Measurements from ENCODE around the gene TPRX2. TPM values are rescaled to one million over a fixed set of nuclear protein-coding genes. Genes with fewer than 3 reads are reported as not detected.
"Not testable (repeated sequence)": the region's sequence is repeated elsewhere in the genome, so short reads cannot be mapped to it uniquely, and the experiment has no call there.

Gene TPRX2
- total and polyA plus RNA-seq, 5 experiments from 2014 or later = not detected

DNA sequence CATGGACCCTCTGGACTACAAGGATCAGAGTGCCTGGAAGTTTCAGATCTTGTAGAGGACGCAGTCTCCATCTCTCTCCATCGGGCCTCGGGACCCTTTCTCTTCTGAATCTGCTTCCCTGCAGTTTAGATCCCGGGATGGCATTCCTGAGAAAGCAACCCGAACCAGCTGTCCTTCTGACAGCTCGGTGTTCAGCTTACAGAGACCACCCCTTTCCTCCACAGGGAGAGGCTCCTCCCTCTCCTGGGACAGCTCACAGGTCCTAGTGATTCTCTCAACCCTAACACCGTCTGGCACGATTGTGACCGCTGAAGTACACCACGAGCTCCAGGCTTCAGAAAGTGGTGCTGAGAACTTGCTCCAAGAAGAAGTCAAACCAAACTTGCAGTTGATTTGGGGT, 19.1 kb upstream of the TPRX2 start:
- Mint-ChIP-seq H3K9me3 (no peaks in the 10 kb centered on the region), H3K27me3 (peaks cover 4 to 34% (median 22%) of the 10 kb centered on the region in 5 donors), H3K36me3 (no peaks in the 10 kb centered on the region), H3K27ac (no peak overlapping the region), H3K4me3 (no peak overlapping the region), H3K4me1 (peaks cover 0 to 3% (median 0%) of the 10 kb centered on the region in 4 donors)
- POLR2A ChIA-PET = no interaction called here
- no peak for DNase-seq
- ATAC-seq = no peak

DNA sequence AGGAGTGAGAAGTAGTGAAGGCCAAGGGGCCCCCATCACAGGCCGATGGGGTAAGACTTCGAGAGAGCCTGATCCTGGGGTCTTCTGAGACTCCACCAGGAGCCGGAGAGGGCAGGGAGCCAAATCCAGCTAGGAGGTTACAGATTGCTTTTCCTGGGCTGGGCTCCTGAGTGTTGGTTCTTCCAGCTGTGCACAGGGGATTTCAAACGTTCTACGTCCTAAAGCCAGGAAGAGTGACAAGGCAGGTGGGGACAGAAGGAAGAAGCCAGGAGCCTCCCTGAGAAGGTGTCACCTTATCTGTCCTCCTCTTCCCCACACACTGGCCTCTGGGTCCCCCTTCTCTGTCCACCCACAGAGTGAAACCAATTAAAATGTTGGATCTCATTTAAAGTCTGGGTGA, 16.1 kb upstream of the TPRX2 start:
- peaks cover 0 to 4% (median 0%) of the 10 kb centered on the region in 4 donors for H3K4me1 Mint-ChIP-seq
- POLR2A ChIA-PET = no interaction called here
- H3K4me3 Mint-ChIP-seq = no peak overlapping the region
- peaks cover 0 to 2% (median 0%) of the 10 kb centered on the region in 9 donors for H3K9me3 Mint-ChIP-seq
- H3K27me3 Mint-ChIP-seq = peaks cover 11 to 57% (median 30%) of the 10 kb centered on the region in 5 donors
- no peak overlapping the region for H3K27ac Mint-ChIP-seq
- no peak for DNase-seq
- H3K36me3 Mint-ChIP-seq = no peaks in the 10 kb centered on the region
- ATAC-seq = no peak

GRCh38 chr19:47848425-47848822, 10.6 kb upstream of the TPRX2 start:
- Mint-ChIP-seq H3K36me3 (peaks cover 0 to 4% (median 0%) of the 10 kb centered on the region in 3 donors), H3K4me3 (peak overlapping the region in 1 of 10 donors; percentile 54), H3K27me3 (peaks cover 27 to 75% (median 48%) of the 10 kb centered on the region in 5 donors), H3K9me3 (peaks cover 0 to 2% (median 0%) of the 10 kb centered on the region in 9 donors), H3K27ac (no peak overlapping the region), H3K4me1 (peaks cover 3 to 16% (median 13%) of the 10 kb centered on the region in 4 donors)
- POLR2A ChIA-PET = interaction anchor here (0.6 kb wide), 1 partner anchor 979 kb away, joined by 4 read pairs; no protein-coding TSS in a partner anchor
- DNase-seq (no peak), ATAC-seq (no peak)

DNA sequence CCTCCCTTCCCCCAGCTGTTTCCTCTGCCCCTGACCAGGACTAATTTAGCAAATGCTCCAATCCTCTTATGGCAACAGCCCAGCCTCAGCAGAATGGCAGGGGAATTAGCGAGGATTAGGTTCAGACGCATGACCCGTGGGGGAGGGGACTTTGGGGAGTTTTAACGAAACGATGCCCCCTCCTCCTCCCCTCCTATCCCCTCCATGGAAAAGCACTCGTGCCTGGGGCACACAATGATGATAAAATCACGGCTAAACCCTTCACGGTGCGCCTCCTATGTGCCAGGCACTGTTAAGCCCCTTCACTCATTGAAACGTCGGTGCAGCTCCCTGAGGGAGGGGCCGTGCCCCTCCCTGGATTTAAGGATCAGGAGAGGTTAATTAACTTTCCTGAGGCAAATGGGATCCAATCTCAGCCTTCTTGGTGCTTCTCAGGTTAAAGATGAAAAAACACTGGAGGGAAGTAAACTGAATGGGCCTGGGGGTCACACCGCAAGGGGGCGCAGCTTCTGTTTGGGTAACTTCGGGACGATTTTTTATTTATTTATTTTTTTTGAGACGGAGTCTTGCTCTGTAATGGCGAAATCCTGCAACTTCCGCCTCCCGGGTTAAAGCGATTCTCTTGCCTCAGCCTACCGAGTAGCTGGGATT, 10.1 kb upstream of the TPRX2 start:
- no peak for ATAC-seq
- Mint-ChIP-seq H3K4me3 (peak overlapping the region in 5 of 10 donors; percentile 13 to 54 (median 22)), H3K27me3 (peaks cover 26 to 76% (median 51%) of the 10 kb centered on the region in 5 donors), H3K36me3 (peaks cover 0 to 4% (median 0%) of the 10 kb centered on the region in 3 donors), H3K27ac (peak overlapping the region in 1 of 10 donors; percentile 77), H3K4me1 (peaks cover 3 to 20% (median 17%) of the 10 kb centered on the region in 4 donors), H3K9me3 (peaks cover 0 to 2% (median 0%) of the 10 kb centered on the region in 9 donors)
- peak in 5 of 10 donors; percentile 14 to 37 (median 16) for DNase-seq
- POLR2A ChIA-PET = interaction anchor here (0.5 to 0.6 kb wide), 2 partner anchors 980 to 1501 kb away, joined by 4 to 5 read pairs; no protein-coding TSS in a partner anchor

DNA sequence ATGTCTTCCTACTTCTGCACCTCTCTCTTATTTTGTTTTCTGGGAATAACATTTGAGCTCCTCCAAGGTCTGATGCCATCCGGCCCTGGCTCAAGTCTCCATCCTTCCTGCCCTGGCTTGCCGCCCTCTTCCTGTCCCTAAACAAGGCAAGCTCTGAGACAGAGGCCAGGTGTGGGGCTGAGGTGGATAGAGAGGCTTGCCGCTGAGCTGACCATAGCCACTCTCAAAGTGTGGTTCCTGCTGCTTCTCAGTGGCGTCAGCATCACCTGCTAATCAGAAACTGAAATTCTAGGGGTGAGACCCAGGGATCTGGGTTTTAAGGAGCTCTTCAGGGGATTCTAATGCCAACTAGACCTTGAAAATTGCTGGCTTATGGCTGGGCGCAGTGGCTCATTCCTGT, 6.0 kb upstream of the TPRX2 start:
- Mint-ChIP-seq H3K27me3 (peaks cover 19 to 48% (median 40%) of the 10 kb centered on the region in 5 donors), H3K4me3 (no peak overlapping the region), H3K27ac (peak overlapping the region in 2 of 10 donors; percentile 40 to 86), H3K9me3 (peaks cover 0 to 2% (median 0%) of the 10 kb centered on the region in 9 donors), H3K36me3 (peaks cover 0 to 4% (median 0%) of the 10 kb centered on the region in 3 donors), H3K4me1 (peaks cover 10 to 39% (median 20%) of the 10 kb centered on the region in 4 donors)
- DNase-seq = no peak
- POLR2A ChIA-PET = no interaction called here
- no peak for ATAC-seq

GRCh38 chr19:47854459-47854858, 4.6 kb upstream of the TPRX2 start:
- POLR2A ChIA-PET = no interaction called here
- Mint-ChIP-seq H3K4me3 (peak overlapping the region in 2 of 10 donors; percentile 25 to 43), H3K27ac (no peak overlapping the region), H3K4me1 (peaks cover 7 to 28% (median 14%) of the 10 kb centered on the region in 4 donors), H3K27me3 (peaks cover 14 to 42% (median 33%) of the 10 kb centered on the region in 5 donors), H3K9me3 (peaks cover 0 to 2% (median 0%) of the 10 kb centered on the region in 9 donors), H3K36me3 (no peaks in the 10 kb centered on the region)
- ATAC-seq (peak in 1 of 2 donors; percentile 33), DNase-seq (peak in 2 of 10 donors; percentile 3 to 4)

DNA sequence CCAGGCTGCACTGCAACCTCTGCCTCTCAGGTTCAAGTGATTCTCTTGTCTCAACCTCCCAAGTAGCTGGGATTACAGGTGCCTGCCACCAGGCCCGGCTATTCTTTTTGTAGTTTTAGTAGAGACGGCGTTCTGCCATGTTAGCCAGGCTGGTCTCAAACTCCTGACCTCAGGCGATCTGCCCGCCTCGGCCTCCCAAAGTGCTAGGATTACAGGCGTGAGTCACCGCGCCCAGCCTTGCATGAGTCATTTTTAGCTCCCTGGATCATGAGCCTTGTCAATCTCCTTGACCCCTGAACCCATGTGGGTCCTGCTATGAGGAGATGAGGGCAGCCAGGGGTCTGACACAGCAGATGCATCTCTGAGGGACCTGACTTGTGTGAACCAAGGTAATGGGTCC, 804 bp upstream of the TPRX2 start:
- peaks cover 6 to 23% (median 10%) of the 10 kb centered on the region in 4 donors for H3K4me1 Mint-ChIP-seq
- H3K27ac Mint-ChIP-seq = peak overlapping the region in 1 of 10 donors; percentile 21
- H3K9me3 Mint-ChIP-seq, ATAC-seq, H3K4me3 Mint-ChIP-seq, POLR2A ChIA-PET, H3K36me3 Mint-ChIP-seq, DNase-seq: not testable (repeated sequence)
- H3K27me3 Mint-ChIP-seq = peaks cover 12 to 26% (median 20%) of the 10 kb centered on the region in 5 donors

- H3K27ac Mint-ChIP-seq, H3K4me3 Mint-ChIP-seq, ATAC-seq, H3K9me3 Mint-ChIP-seq, H3K36me3 Mint-ChIP-seq, DNase-seq, POLR2A ChIA-PET: not testable (repeated sequence)
- H3K27me3 Mint-ChIP-seq = peaks cover 12 to 26% (median 20%) of the 10 kb centered on the region in 5 donors
- peaks cover 2 to 14% (median 7%) of the 10 kb centered on the region in 4 donors for H3K4me1 Mint-ChIP-seq
Measured at GRCh38 chr19:47859838-47860237, 803 bp downstream of the TPRX2 start.

DNA sequence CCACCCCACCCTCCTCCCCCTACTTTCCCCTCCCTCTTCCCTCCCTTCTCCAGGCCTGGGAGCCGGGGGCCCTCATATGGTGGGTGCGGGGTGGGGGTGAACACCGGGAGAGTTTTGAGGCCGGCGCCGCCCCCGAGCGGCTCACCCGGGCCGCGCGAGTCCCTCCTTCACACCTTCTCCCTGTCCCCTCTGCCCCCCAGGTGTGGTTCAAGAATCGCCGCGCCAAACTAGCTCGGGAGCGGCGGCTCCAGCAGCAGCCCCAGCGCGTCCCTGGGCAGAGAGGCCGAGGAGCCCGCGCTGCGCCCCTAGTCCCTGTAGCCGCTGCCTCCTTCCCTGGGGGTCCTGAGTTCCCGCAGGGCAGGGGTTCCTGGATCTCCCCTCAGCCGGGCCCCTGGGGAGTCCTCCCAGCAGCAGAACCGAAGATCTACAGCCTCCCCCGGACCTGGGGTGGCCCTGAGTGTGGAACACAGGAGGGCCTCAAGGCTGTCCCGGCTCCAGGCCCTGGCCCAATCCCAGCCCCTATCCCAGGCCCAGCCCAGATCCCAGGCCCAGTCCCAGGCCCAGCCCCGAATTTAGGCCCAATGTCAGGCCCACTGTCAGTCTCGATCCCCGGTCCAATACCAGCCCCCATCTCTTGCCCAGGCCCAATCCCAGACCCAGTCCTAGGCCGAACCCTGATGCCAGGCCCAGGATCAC, 1.7 kb downstream of the TPRX2 start:
- Mint-ChIP-seq H3K9me3 (peaks cover 0 to 3% (median 0%) of the 10 kb centered on the region in 9 donors), H3K27me3 (peaks cover 13 to 26% (median 20%) of the 10 kb centered on the region in 5 donors), H3K27ac (no peak overlapping the region), H3K4me3 (peak overlapping the region in 1 of 10 donors; percentile 14), H3K36me3 (peaks cover 0 to 5% (median 0%) of the 10 kb centered on the region in 3 donors), H3K4me1 (peaks cover 2 to 4% (median 3%) of the 10 kb centered on the region in 4 donors)
- ATAC-seq (no peak), DNase-seq (no peak)
- POLR2A ChIA-PET = no interaction called here

GRCh38 chr19:47861630-47862029, 2.6 kb downstream of the TPRX2 start:
- DNase-seq (no peak), ATAC-seq (no peak)
- Mint-ChIP-seq H3K27me3 (peaks cover 13 to 26% (median 20%) of the 10 kb centered on the region in 5 donors), H3K36me3 (peaks cover 0 to 5% (median 0%) of the 10 kb centered on the region in 3 donors), H3K9me3 (peaks cover 0 to 3% (median 0%) of the 10 kb centered on the region in 9 donors), H3K4me3 (no peak overlapping the region), H3K4me1 (peaks cover 0 to 4% (median 2%) of the 10 kb centered on the region in 4 donors), H3K27ac (no peak overlapping the region)
- POLR2A ChIA-PET = no interaction called here

- H3K4me1 Mint-ChIP-seq = peaks cover 0 to 4% (median 2%) of the 10 kb centered on the region in 4 donors
- H3K36me3 Mint-ChIP-seq = peaks cover 0 to 5% (median 0%) of the 10 kb centered on the region in 3 donors
- no peak overlapping the region for H3K4me3 Mint-ChIP-seq
- peaks cover 10 to 21% (median 18%) of the 10 kb centered on the region in 5 donors for H3K27me3 Mint-ChIP-seq
- POLR2A ChIA-PET = no interaction called here
- peaks cover 0 to 3% (median 0%) of the 10 kb centered on the region in 9 donors for H3K9me3 Mint-ChIP-seq
- ATAC-seq (peak; percentile 97 to 99), DNase-seq (peak; percentile 56 to 88 (median 78))
- H3K27ac Mint-ChIP-seq = no peak overlapping the region
Measured at GRCh38 chr19:47863514-47863936, 4.5 kb downstream of the TPRX2 start.

DNA sequence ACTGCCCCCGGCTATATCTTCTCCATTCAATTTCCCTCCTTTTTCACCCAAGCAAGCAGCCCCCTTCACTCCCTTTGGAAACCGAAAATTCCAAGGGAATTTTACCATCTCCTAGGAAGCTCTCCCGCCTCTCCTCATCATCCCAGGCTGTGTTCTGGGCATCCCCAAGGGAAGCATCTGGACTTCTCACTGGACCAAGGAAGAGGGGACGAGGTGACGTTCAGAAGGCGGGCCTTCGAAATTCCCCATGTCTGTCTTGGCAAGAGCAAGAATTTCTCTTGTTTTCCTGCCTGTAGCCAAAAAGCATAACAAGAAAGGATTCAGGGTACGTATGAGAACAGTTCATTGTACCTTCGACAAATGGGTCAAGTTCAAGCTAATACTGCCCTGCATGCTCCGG, 6.1 kb downstream of the TPRX2 start:
- Mint-ChIP-seq H3K36me3 (peaks cover 0 to 5% (median 0%) of the 10 kb centered on the region in 3 donors), H3K27me3 (peaks cover 9 to 22% (median 17%) of the 10 kb centered on the region in 5 donors), H3K4me3 (no peak overlapping the region), H3K27ac (peak overlapping the region in 2 of 10 donors; percentile 21 to 43), H3K9me3 (peaks cover 0 to 3% (median 0%) of the 10 kb centered on the region in 9 donors), H3K4me1 (peaks cover 0 to 7% (median 5%) of the 10 kb centered on the region in 4 donors)
- DNase-seq = no peak
- POLR2A ChIA-PET = no interaction called here
- ATAC-seq = no peak

All from naive thymus-derived CD8-positive, alpha-beta T cell (primary cell).